HL-60/S4 treated with phorbol 12-myristate 13-acetate at 8.2 ng/mL for 4 days and 3 days (cell line): ENCODE measurements around the gene ANP32E.

Source experiments
- in situ Hi-C: fragments of 300-500 bp; cut with MboI; formaldehyde crosslinking; loops from 2 replicates; pipeline ENCODE4 v1.15.0; 2022; ENCODE audit warnings: low sequenced_read_pairs

Gene ANP32E

DNA sequence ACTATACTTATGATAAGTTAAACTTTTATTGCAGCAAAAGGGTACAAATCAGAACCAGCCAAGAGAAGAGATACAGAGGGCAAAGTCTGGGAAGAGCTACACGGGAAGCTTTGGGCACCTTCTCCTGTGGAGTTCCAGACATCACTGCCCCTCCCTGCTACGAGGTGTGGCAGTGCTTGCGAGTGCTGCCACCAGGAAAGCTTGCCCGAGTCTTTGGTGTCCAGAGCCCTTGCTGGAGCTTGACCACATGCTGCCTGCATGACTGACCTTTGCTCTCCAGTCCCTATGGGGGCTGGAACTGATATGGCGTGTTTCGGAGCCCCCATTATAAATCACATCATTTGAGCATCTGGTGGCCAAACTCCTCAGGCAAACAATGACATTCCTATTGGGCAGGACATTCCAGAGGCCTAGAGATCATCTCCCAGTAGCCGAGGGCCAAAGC, 62.7 kb downstream of the ANP32E start:
- in situ Hi-C loops = loop anchor here (25.0 kb wide), 1 partner anchor 211 kb away; no protein-coding TSS in a partner anchor

DNA sequence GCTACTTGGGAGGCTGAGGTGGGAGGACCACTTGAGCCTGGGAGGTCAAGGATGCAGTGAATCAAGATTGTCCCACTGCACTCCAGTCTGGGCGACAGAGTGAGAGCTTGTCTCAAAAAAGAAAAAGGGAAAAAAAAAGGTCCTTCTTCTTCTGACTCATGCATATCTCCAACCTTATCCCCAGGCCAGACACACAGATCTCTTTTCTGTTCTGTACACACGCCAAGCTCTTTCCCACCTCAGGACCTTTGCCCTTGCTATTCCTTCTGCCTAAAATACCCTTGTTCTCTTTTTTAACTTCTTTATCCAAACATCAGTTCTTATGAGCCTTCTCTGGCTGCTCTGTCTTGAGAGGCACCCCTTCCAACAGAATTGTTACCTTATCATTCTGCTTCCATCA, 64.1 kb downstream of the ANP32E start:
- in situ Hi-C loops = loop anchor here (25.0 kb wide), 1 partner anchor 210 kb away; no protein-coding TSS in a partner anchor

DNA sequence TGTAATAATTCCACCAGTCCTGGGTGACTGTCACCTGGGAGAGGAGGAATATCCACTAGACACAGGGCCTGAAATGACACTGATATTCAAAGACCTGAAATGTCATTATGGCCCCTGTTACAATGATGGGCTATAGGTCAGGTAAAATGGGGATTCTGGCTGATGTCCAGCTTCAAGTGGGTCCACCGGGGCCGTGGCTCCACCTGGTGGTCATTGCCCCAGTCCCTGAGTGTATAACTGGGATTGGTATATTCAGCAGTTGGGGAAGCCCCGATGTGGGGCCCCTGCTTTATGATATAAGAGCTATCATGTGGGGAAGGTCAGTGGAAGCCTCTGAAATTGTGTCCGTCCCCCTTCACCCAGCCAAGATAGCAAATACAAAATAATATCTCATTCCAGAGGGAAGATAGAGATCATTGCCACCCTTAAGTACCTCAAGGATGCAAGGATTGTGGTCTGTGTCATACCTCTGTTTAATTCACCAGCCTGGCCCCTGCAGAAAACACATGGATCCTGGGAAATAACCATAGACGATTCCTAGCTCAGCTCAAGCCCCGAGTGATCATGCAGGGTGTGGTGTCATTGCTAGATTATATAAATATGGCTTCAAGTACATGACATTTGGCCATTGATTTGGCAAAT, 66.8 kb downstream of the ANP32E start:
- in situ Hi-C loops = loop anchor here (10.0 to 25.0 kb wide), 2 partner anchors 94 to 207 kb away; no protein-coding TSS in a partner anchor
